ENCODE measurements around the gene SETD1A. TPM values are rescaled to one million over a fixed set of nuclear protein-coding genes. Genes with fewer than 3 reads are reported as not detected.

Gene SETD1A
- total and polyA plus RNA-seq, 2 of the 4 experiments (the other 2 are of a cell fraction), result 0.54 to 5.8 TPM

GRCh38 chr16:30991052-30991451 is 33.5 kb downstream of the SETD1A start:
- H2BK15ac ChIP-seq (ENCODE audit: low read depth, low read length), result no peak overlapping the region
- H4K91ac ChIP-seq (ENCODE audit: insufficient read depth, low read depth, low read length), result no peak overlapping the region
- dilution Hi-C loops (cut with HindIII; ENCODE audit: low sequenced_read_pairs, unreplicated experiment), result no loop called here
- no peaks in the 10 kb centered on the region for H3K4me1 ChIP-seq (ENCODE audit: control insufficient read depth, insufficient read depth, low read length)
- no peak overlapping the region for H2BK120ac ChIP-seq (ENCODE audit: low read depth, low read length)
- no peak for DNase-seq
- no TSS peak for BruUV-seq (replicated peaks)
- no peak overlapping the region for H3K4me3 ChIP-seq (ENCODE audit: insufficient read depth, low read depth, low read length)
- peaks cover 5% of the 10 kb centered on the region; the same call in 1 of the 2 replicates for H3K36me3 ChIP-seq (ENCODE audit: control insufficient read depth, insufficient read depth, low read length)
- POLR2A ChIA-PET (ENCODE audit: unreplicated experiment), result no interaction called here
- H3K79me1 ChIP-seq (ENCODE audit: low read depth in 1 of 2, low read length in 2 of 2), result peaks cover 0 to 5% of the 10 kb centered on the region in 2 experiments; a peak in 2 of 4 replicates
- H3K56ac ChIP-seq (ENCODE audit: extremely low read depth, insufficient read depth, low read length), result no peak overlapping the region
- no peaks in the 10 kb centered on the region for H4K20me1 ChIP-seq (ENCODE audit: insufficient read depth, low read length)
- ATAC-seq (ENCODE audit: low read depth), result no peak
- H3K14ac ChIP-seq (replicated peaks; ENCODE audit: low read depth, low read length), result no peak overlapping the region
- no peak overlapping the region for H2BK20ac ChIP-seq (ENCODE audit: low read depth, low read length)
- no peak overlapping the region for H4K5ac ChIP-seq (ENCODE audit: low read depth, low read length)
- H3K27me3 ChIP-seq (ENCODE audit: control insufficient read depth, insufficient read depth, low read length), result no peaks in the 10 kb centered on the region
- no peak overlapping the region for H3K9ac ChIP-seq (ENCODE audit: low read depth, low read length)
- H2BK5ac ChIP-seq (ENCODE audit: low read depth, low read length, poor library complexity, severe bottlenecking), result no peak overlapping the region
- H3K27ac ChIP-seq (ENCODE audit: insufficient read depth, low read length), result no peak overlapping the region
- no peaks in the 10 kb centered on the region for H3K9me3 ChIP-seq (ENCODE audit: control insufficient read depth, insufficient read depth, low read length)
- 86% methylated on average over 5 of the region's 8 CpGs; no CpG with 5 or more reads in 1 of the 2 experiments for WGBS, 2 experiments (ENCODE audit: extremely low coverage in 2 of 2, insufficient read length in 1 of 2)
- CTCF ChIA-PET, result no interaction called here
- H3K4ac ChIP-seq (ENCODE audit: low read depth, low read length), result no peak overlapping the region
- H3K4me2 ChIP-seq (ENCODE audit: low read depth, low read length), result no peak overlapping the region
- intact Hi-C loops (cut with micrococcal nuclease), result no loop called here
- no peak overlapping the region for H2AFZ ChIP-seq (replicated peaks; ENCODE audit: low read length, poor library complexity)
- TF ChIP-seq USF2 (IDR thresholded peaks at IDR 0.05; ENCODE audit: low read depth, low read length), result no peak
- TF ChIP-seq RCOR1 (IDR thresholded peaks at IDR 0.05; ENCODE audit: insufficient replicate concordance, low read length), result no peak
- no peak for TF ChIP-seq FOS (IDR thresholded peaks at IDR 0.05; ENCODE audit: low read depth, low read length)
- TF ChIP-seq POLR2A (IDR thresholded peaks at IDR 0.05; ENCODE audit: low read depth, low read length), result no peak
- TF ChIP-seq CHD1 (IDR thresholded peaks at IDR 0.05; ENCODE audit: low read depth, low read length), result no peak
- no peak for TF ChIP-seq RFX5 (IDR thresholded peaks at IDR 0.05; ENCODE audit: low read depth, low read length)
- TF ChIP-seq RAD21 (IDR thresholded peaks at IDR 0.05; ENCODE audit: low read length), result no peak
- TF ChIP-seq CTCF (conservative IDR thresholded peaks at IDR 0.05; ENCODE audit: low read depth, low read length), result no peak
- TF ChIP-seq MXI1 (IDR thresholded peaks at IDR 0.05; ENCODE audit: borderline replicate concordance, low read depth, low read length), result no peak
- TF ChIP-seq BHLHE40 (IDR thresholded peaks at IDR 0.05; ENCODE audit: low read depth, low read length), result no peak
- no peak for TF ChIP-seq ELK1 (IDR thresholded peaks at IDR 0.05; ENCODE audit: borderline replicate concordance, low read depth, low read length)
- no peak overlapping the region for H4K8ac ChIP-seq (ENCODE audit: low read depth in 2 of 2, low read length in 2 of 2)
- no peak overlapping the region for H3K18ac ChIP-seq (ENCODE audit: low read depth, low read length)
- H3K9me1 ChIP-seq (ENCODE audit: insufficient read depth, low read length), result peaks cover under 1% of the 10 kb centered on the region
- H2AK9ac ChIP-seq (replicated peaks; ENCODE audit: low read depth, low read length, poor library complexity), result peak overlapping the region; percentile 55
- in situ Hi-C loops (cut with MboI; ENCODE audit: low sequenced_read_pairs), result loop anchor here (10.0 to 25.0 kb wide), 2 partner anchors 454 to 721 kb away; partner anchors contain the start of gene ZNF843
- no peak overlapping the region for H2AK5ac ChIP-seq (ENCODE audit: low read depth, low read length)
- no peak overlapping the region for H3K23ac ChIP-seq (ENCODE audit: low read depth, low read length)

All from IMR-90 (cell line).